Neural cell (in vitro differentiated cells): Measurements from ENCODE around the gene ROCK2. TPM values are rescaled to one million over a fixed set of nuclear protein-coding genes. Genes with fewer than 3 reads are reported as not detected.

Experiments
- H2AFZ ChIP-seq: fragments of 200-600, 300-800 bp; sonication (generic), shearing (Covaris generic); 2 replicates; pipeline ENCODE4 v1.6.0; 2014; ENCODE audit warnings: low read depth, mild to moderate bottlenecking, antibody characterized with exemption, low read length, moderate library complexity
- H3F3A ChIP-seq: fragments of 200-600 bp; shearing (Covaris generic); 2 replicates; pipeline ENCODE4 v1.6.1; 2016; ENCODE audit warnings: mild to moderate bottlenecking, moderate library complexity, mixed read lengths, antibody characterized with exemption, low read length; ENCODE audit not compliant: insufficient read depth, poor library complexity, severe bottlenecking
- H3K27ac ChIP-seq: fragments of 200-600, 300-800 bp; sonication (generic), shearing (Covaris generic); 2 replicates; pipeline ENCODE4 v1.5.1; 2014; ENCODE audit warnings: mild to moderate bottlenecking, low read length, moderate library complexity
- H3K27me3 ChIP-seq: fragments of 300-800, 200-600 bp; sonication (generic), shearing (Covaris generic); 2 replicates; pipeline ENCODE4 v1.6.0; 2014; ENCODE audit warnings: mild to moderate bottlenecking, low read depth, low read length, moderate library complexity; ENCODE audit not compliant: insufficient read depth
- H3K36me3 ChIP-seq: fragments of 300-800, 200-600 bp; sonication (generic), shearing (Covaris generic); 2 replicates; pipeline ENCODE4 v1.5.1; 2014; ENCODE audit warnings: mild to moderate bottlenecking, antibody characterized with exemption, low read length, moderate library complexity; ENCODE audit not compliant: insufficient read depth
- H3K4me2 ChIP-seq: fragments of 300-800, 200-600 bp; sonication (generic), shearing (Covaris generic); 2 replicates; pipeline ENCODE4 v1.6.0; 2014; ENCODE audit warnings: mild to moderate bottlenecking, low read length
- H3K4me3 ChIP-seq: fragments of 300-800, 200-600 bp; sonication (generic), shearing (Covaris generic); 2 replicates; pipeline ENCODE4 v1.5.1; 2014; ENCODE audit warnings: mild to moderate bottlenecking, low read length, moderate library complexity
- H3K79me2 ChIP-seq: fragments of 200-600 bp; shearing (Covaris generic); replicated peaks from 2 replicates; pipeline ENCODE4 v1.6.0; 2014; ENCODE audit warnings: mild to moderate bottlenecking, low read length, moderate library complexity; ENCODE audit not compliant: insufficient read depth
- H3K9ac ChIP-seq: fragments of 300-800, 200-600 bp; sonication (generic), shearing (Covaris generic); 2 replicates; pipeline ENCODE4 v1.6.1; 2016; ENCODE audit warnings: mild to moderate bottlenecking, low read length, mixed read lengths
- H3K9me2 ChIP-seq: fragments of 200-600 bp; shearing (Covaris generic); 2 replicates; pipeline ENCODE4 v1.6.1; 2016; ENCODE audit warnings: mild to moderate bottlenecking, low read length, mixed read lengths; ENCODE audit not compliant: insufficient read depth
- H3K9me3 ChIP-seq: fragments of 200-600, 300-800 bp; sonication (generic), shearing (Covaris generic); 2 replicates; pipeline ENCODE4 v1.6.1; 2016; ENCODE audit warnings: mild to moderate bottlenecking, mixed run types, low read length, moderate library complexity, mixed read lengths
- H4K20me1 ChIP-seq: fragments of 200-600 bp; shearing (Covaris generic); 2 replicates; pipeline ENCODE4 v1.6.1; 2016; ENCODE audit warnings: mild to moderate bottlenecking, mixed run types; ENCODE audit not compliant: insufficient read depth
- CTCF ChIP-seq: fragments of 450-650 bp; IDR thresholded peaks from 2 replicates; pipeline ENCODE4 v1.5.1; 2014; ENCODE audit warnings: antibody characterized with exemption, mild to moderate bottlenecking, moderate library complexity; ENCODE audit not compliant: poor library complexity, severe bottlenecking
- EP300 ChIP-seq: fragments of 450-650 bp; conservative IDR thresholded peaks from 2 replicates; pipeline ENCODE4 v1.6.1; 2014; ENCODE audit warnings: antibody characterized with exemption, mild to moderate bottlenecking, moderate library complexity; ENCODE audit not compliant: poor library complexity, severe bottlenecking
- EZH2 ChIP-seq: fragments of 200-600, 300-800 bp; shearing (Covaris generic), sonication (generic); IDR thresholded peaks from 2 replicates; pipeline ENCODE4 v1.6.1; 2014; ENCODE audit warnings: antibody characterized with exemption, low read length, borderline replicate concordance, mild to moderate bottlenecking; ENCODE audit not compliant: insufficient read depth, poor library complexity, severe bottlenecking
- MXI1 ChIP-seq: fragments of 450-650 bp; conservative IDR thresholded peaks from 2 replicates; pipeline ENCODE4 v1.6.1; 2014; ENCODE audit warnings: antibody characterized with exemption, mild to moderate bottlenecking; ENCODE audit not compliant: poor library complexity, severe bottlenecking
- POLR2AphosphoS5 ChIP-seq: IDR thresholded peaks from 2 replicates; pipeline ENCODE4 v1.6.1; 2012
- RAD21 ChIP-seq: fragments of 450-650 bp; conservative IDR thresholded peaks from 2 replicates; pipeline ENCODE4 v1.6.1; 2014; ENCODE audit warnings: antibody characterized with exemption, mild to moderate bottlenecking, moderate library complexity
- REST ChIP-seq: IDR thresholded peaks from 2 replicates; pipeline ENCODE4 v1.6.1; 2012; ENCODE audit warnings: borderline replicate concordance
- SMC3 ChIP-seq: fragments of 450-650 bp; conservative IDR thresholded peaks from 2 replicates; pipeline ENCODE4 v1.6.1; 2014; ENCODE audit warnings: antibody characterized with exemption, mild to moderate bottlenecking, moderate library complexity; ENCODE audit not compliant: poor library complexity
- TAF1 ChIP-seq: IDR thresholded peaks from 2 replicates; pipeline ENCODE4 v1.6.1; 2012; ENCODE audit warnings: low read depth
- polyA plus RNA-seq: library from polyadenylated mRNA; depleted of rRNA; stranded (reverse); fragments of >200 nt; gene quantifications from 2 replicates; pipeline ENCODE4 v1.2.3, GENCODE V29; 2014

Gene ROCK2
- polyA plus RNA-seq, 1 donor from 2014 or later, result 25.7 TPM

- no peaks in the 10 kb centered on the region for H3K79me2 ChIP-seq
- no peak overlapping the region for H3K9ac ChIP-seq
- H3F3A ChIP-seq, result no peaks in the 10 kb centered on the region
- H3K27ac ChIP-seq, result no peak overlapping the region
- H3K36me3 ChIP-seq, result no peaks in the 10 kb centered on the region
- no peaks in the 10 kb centered on the region for H3K27me3 ChIP-seq
- no peaks in the 10 kb centered on the region for H3K9me2 ChIP-seq
- no peak overlapping the region for H2AFZ ChIP-seq
- no peak for TF ChIP-seq CTCF
- TF ChIP-seq EZH2, result no peak
- TF ChIP-seq MXI1, result no peak
- TF ChIP-seq SMC3, result no peak
- no peaks in the 10 kb centered on the region for H3K9me3 ChIP-seq
- no peak overlapping the region for H3K4me2 ChIP-seq
- H3K4me3 ChIP-seq, result no peak overlapping the region
- H4K20me1 ChIP-seq, result no peaks in the 10 kb centered on the region
These were observed 31.6 kb upstream of the ROCK2 start for GRCh38 chr2:11376071-11376470.

- Histone ChIP-seq H3K9me3 (no peaks in the 10 kb centered on the region), H3K9ac (no peak overlapping the region), H3K27me3 (no peaks in the 10 kb centered on the region), H3K27ac (no peak overlapping the region), H2AFZ (no peak overlapping the region), H3K4me2 (no peak overlapping the region), H3K36me3 (no peaks in the 10 kb centered on the region), H3K9me2 (no peaks in the 10 kb centered on the region), H3K79me2 (no peaks in the 10 kb centered on the region), H3K4me3 (no peak overlapping the region), H4K20me1 (no peaks in the 10 kb centered on the region), H3F3A (no peaks in the 10 kb centered on the region)
- TF ChIP-seq SMC3 (no peak), CTCF (no peak), RAD21 (no peak), EP300 (no peak), MXI1 (no peak), TAF1 (no peak), EZH2 (no peak), REST (no peak), POLR2AphosphoS5 (no peak)
These were observed 31.2 kb upstream of the ROCK2 start for GRCh38 chr2:11375689-11376027.
